CD4-positive, alpha-beta T cell treated with Interleukin-4 for 4 hours (primary cell): ENCODE measurements around the gene PLA2G5.

Experiments used
- DNase-seq: peaks from one replicate; pipeline ENCODE4 v3.0.0-alpha.2; 2020

Gene PLA2G5

GRCh38 chr1:20070357-20070756 is 363 bp downstream of the PLA2G5 start:
- no peak for DNase-seq

GRCh38 chr1:20071416-20071815 is 1.4 kb downstream of the PLA2G5 start:
- no peak for DNase-seq

DNA sequence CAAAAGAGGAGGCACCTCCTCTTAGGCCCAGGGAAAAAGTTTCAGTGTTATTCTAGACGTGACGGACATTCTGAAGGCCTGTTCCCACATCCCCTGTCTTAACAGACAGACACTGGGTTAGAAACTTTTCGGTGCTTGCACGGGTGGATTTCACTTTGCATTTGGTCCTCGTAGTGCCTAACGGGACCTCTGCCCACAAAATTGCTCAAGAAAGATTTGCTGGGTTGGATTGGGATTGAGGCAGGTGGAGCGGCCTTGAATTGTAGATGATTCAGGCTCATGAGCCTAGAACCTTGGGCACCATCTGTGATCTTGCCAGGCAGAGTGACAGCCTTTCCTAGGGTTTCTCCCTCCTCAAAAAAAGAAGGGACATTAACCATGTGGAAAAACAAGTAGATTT is 2.8 kb downstream of the PLA2G5 start:
- DNase-seq: no peak

- DNase-seq: no peak
These were observed 3.3 kb downstream of the PLA2G5 start for GRCh38 chr1:20073256-20073655.

DNA sequence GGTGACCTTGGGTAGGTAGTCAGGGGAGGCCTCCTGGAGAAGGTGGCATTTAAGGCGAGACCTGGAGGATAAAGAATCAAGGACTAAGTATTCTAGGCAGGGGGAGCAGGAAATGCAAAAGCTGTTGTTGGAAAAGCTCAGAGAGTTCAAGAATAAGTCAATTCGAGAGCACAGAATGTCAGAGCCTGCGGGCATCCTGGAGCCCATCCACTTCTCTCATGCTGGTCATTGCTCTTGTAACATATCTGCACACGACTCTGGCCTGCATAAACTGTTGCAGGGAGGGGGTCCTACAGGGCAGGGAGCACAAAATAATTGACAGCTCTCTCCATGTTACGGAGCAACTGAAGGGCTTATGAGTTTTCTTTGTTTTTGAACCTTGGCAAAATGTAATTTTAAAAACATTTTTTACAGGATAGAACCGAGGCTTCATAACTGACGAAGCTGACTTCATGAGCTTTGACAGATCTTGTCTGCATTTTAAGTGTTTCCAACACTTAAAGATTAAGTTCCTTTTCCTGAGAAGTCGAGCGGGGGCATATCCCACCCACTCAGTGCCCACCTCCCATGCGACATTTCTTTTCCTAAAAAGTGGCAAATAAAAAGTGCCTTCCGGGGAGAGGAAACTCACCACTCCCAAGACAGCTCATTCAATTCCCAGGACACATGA is 4.2 kb downstream of the PLA2G5 start:
- no peak for DNase-seq

GRCh38 chr1:20074725-20075171 is 4.8 kb downstream of the PLA2G5 start:
- no peak for DNase-seq

DNA sequence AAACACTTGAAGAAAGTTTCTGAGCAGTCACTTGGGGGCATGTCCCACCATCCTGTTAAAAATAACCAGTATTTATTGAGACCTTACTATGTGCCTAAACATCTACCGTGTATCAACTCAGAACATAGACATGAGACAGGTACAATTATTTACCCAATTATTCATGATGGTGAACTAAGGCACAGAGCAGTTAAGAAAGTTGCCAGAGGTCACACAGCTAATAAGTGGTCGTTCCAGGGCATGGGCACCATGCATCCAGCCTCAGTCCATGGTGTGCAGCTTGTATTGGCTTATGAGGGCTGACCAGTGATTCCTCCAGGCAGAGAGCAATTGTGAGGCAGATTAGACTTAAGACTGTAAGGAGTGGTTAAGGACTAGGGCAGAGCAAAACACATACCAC is 5.4 kb downstream of the PLA2G5 start:
- no peak for DNase-seq

- DNase-seq: no peak
These were observed 6.2 kb downstream of the PLA2G5 start for GRCh38 chr1:20076223-20076622.

DNA sequence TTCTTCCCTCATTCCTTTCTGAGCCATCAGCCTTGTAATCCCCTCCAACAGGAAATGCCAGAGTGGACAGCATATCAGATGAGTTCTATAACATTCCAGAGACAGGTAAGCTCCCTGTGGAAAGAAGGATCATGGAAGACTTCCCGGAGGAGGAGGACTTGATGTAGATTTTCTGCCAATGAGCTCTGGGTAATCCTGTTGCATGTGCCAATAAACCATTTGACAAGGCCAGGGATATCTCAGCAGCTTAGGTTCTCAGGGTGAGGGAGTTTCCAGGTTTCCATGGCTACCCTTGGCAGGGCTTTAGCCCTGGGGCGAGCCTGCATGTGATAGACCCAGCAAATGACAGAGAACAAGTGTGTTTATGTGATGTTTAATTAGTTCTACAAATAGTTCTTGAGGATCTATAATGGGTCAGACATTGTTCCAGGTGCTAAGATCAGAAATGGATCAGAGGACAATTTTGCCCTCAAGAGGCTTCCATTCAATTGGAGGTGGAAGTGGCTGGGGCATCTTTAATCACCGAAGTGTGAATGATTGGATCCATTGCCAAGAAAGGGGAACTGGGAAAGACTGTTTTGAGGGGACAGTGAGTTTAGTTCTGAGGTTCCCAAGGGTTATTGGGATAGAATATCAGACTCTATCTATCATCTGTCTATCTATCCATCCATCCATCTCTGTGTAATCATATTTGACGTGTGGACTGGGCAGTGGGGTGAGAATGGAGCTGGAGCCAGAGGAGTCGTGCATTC is 6.9 kb downstream of the PLA2G5 start:
- no peak for DNase-seq

DNA sequence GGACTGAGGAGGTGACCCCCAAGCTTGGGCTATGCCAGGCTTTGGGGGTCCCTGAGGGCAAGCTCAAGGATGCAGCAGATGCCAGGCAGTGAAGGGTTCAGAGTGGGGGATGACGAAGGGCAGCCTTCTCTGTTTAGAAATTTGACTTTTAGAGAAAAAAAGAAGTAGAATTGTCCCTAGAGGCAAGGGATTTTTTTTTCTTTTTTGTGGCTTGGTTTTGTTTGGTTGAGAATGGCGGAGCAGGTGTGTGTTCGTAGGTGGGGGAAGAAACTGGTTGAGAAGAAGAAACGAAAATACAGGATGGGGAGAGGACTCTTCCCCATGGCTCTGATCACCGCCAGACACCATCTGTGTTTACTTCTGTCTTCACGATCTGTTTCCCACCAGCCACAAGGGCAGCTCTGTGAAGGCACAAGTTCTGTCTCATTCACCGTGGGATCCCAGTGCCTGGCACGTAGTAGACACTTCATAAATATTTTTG is 8.2 kb downstream of the PLA2G5 start:
- no peak for DNase-seq

DNA sequence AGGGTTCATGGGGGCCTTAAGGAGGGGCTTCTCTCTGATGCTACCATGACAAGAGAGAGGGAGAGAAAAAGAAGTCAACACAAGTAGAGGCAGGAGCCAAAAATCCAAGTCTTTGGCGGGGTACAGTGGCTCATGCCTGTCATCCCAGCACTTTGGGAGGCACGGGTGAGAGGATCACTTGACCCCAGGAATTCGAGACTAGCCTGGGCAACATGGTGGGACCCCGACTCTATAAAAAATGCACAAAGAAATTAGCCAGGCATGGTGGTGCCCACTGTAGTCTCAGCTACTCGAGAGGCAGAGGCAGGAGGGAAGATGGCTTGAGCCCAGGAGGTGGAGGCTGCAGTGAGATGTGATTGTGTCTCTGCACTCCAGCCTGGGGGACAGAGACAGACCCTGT is 8.7 kb downstream of the PLA2G5 start:
- DNase-seq: no peak

DNA sequence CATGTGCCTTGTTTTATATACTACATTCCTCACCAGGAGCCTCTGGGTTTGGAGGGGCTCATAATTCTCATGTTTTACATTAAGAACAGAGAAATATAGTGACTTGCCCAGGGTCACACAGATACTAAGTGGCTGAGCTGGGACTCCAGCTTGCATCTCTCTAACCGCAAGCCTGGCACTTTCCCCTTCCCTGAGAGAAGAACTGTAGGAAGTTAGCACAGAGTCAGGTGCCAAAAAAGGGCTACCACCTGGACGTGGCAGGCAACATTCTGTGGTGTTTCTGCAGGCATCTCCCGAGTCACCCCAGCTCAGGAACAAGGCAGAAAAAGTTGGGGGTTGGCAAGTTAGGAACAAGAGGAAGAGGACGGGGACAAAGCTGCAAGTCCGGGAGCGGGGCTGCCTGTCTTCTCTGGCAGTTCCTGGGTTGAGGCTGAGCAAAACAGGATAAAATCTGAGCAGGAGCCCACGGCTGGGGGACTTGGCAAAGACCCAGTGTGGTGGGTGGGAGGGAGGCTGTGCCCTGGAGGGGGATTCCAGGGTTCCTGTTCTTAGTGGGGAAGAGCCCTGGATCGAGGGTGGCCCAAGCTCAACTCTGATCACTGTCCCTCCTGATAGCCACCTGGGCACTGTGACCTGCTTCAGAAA is 9.8 kb downstream of the PLA2G5 start:
- DNase-seq: no peak

- no peak for DNase-seq
These were observed 10.7 kb downstream of the PLA2G5 start for GRCh38 chr1:20080441-20081352.

GRCh38 chr1:20081353-20081810 is 11.4 kb downstream of the PLA2G5 start:
- DNase-seq: no peak

GRCh38 chr1:20082772-20083171 is 12.8 kb downstream of the PLA2G5 start:
- DNase-seq: no peak

DNA sequence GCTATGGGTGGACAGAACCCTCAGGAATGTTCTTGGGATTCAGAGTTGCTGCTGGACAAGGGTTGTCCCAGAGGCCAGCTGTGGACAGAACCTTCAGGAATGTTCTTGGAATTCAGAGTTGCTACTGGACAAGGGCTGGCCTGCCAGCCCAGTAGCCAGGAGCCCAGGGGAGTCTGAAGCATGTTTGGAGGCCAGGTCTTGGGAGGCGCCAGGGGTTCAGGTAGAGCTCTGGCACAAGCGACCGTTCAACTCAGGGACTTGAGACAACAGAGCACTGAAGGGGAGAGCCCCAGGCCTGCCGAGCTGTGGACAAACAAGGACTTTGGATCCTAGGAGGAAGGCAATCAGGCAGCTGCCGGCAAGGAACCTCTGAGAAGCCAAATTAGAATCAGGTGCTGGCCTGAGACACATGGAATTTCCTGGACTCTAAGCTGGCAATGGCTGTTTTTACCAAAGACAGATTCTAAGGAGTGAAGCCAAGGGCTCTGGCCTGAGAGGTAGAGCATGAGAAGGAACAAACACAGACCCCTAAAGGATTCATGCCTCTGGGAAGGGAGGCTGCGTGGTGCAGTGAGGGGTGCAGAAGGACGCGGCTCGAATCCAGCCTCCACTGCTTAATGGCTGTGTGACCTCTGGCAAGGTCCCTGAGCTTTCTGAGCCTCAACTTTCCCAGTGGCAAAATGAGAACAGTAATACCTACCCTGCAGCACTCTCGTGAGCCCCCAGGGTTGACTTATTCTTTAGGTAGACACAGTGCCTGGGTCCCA is 13.4 kb downstream of the PLA2G5 start:
- no peak for DNase-seq

DNA sequence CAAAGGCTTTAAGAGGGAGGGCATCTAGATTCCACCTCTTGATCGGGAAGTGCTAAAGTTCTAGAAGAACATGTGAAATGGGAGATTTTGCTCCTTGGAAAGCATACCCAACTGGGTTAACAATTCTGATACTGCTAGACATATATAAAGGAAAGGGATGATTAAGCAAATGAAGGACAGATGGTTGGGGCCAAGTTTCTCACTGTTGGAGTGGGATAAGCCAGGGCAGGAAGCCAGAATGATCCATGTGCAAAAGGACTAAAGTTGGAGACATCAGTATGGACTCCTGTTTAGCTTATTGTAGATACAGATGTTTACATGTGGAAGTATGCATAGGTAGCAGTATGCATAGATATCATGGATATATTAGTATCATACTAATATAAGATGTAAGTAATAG is 16.8 kb downstream of the PLA2G5 start:
- no peak for DNase-seq

GRCh38 chr1:20087668-20088067 is 17.7 kb downstream of the PLA2G5 start:
- DNase-seq: no peak

GRCh38 chr1:20089328-20090077 is 19.5 kb downstream of the PLA2G5 start:
- no peak for DNase-seq

DNA sequence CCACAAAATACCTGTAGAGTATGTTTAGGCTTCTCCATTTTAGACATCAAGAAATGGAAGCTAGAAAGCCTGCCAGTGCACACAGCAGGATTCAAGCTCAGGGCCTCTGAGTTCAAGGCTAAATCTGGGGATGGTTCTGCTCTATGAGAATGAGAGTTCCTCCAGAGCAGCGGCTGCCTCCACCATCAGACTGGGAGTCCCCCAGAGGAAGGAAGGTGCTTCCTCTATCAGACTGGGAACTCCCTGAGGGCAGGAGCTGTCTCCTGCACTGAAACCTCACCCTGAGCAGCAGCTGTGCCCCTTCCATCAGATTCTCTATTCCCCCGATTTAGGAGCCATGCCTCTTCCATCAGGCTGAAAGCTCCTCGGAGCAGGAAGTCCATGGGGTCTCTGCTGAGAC is 20.1 kb downstream of the PLA2G5 start:
- no peak for DNase-seq

DNA sequence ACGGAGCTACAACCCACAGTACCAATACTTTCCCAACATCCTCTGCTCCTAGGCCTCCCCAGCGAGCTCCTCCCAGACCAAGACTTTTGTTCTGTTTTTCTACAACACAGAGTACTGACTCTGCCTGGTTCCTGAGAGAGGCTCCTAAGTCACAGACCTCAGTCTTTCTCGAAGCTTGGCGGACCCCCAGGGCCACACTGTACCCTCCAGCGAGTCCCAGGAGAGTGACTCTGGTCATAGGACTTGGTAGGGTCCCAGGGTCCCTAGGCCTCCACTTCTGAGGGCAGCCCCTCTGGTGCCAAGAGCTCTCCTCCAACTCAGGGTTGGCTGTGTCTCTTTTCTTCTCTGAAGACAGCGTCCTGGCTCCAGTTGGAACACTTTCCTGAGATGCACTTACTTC is 20.6 kb downstream of the PLA2G5 start:
- no peak for DNase-seq
